ENCODE measurements around the gene MYO19.

Gene MYO19

GRCh38 chr17:36534840-36535668, at the start of gene MYO19, which contains the start of gene PIGW:
TSS of gene MYO19 (minus strand) at chr17:36534868. CDS start at chr17:36532538, 2,330 bp downstream.
TSS of gene PIGW (plus strand) at chr17:36534987. CDS start at chr17:36537102, 2,115 bp downstream.
- peak; percentile 84 to 93 for DNase-seq

- DNase-seq = no peak
Measured at GRCh38 chr17:36583787-36584186, 49.1 kb upstream of the MYO19 start.

DNA sequence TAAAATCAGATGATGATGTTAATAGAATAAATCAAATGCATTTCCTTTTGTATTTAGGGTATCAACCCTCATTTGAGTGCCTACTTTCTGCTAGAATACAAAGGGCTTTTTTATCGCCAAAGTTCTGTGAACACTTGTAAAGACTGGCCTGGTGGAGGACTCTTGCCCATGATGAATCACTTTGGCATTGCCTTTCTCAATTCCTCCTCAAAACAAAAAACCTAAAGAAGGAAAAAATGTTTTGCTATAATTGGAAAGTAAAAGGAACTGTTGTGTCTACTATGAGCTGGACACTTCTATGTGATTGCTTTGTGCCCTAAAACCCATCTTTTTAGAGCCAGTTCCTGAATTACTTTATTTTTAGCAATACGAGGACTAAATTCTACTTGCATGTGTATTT, 44.0 kb upstream of the MYO19 start:
- DNase-seq = no peak

- DNase-seq = no peak
Measured at GRCh38 chr17:36576793-36577192, 42.1 kb upstream of the MYO19 start.

DNA sequence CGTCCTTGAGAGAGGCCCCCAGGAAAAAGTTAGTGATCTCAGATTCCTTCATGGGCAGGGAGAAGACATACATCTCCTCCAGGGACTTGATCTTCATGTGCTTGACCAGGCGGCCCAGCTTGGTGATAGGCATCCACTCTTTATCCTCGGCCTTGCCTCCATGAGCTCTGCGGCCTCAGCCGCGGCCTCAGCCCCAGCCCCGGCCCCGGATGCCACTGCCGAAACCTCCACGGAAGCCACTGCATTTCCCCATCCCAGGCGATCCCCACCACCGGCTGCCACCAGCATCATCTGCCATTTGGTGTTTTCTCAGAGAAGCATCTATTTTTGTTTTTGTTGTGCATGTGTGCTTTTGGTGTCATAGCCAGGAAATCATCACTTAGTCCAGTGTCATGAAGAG, 40.4 kb upstream of the MYO19 start:
- DNase-seq = no peak

DNA sequence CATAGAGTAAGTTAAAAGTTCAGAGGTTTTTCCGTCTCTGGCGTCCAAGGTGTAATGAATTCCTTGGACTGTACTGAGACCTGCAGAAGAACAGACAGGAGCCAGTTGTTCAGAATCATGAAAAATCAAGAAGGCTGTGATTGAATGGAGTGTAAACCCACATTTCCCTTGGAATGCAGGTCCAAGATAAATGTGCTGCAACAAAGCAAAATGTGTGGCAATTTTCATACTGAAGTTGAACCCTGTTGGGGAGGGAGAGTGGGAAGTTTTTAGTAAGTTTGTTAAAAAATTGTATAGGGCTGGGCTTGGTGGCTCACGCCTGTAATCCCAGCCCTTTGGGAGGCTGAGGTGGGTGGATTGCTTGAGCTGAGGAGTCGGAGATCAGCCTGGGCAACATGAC, 31.4 kb upstream of the MYO19 start:
- DNase-seq = no peak

- no peak for DNase-seq
Measured at GRCh38 chr17:36553459-36553858, 18.8 kb upstream of the MYO19 start.

GRCh38 chr17:36550491-36551417, 16.1 kb upstream of the MYO19 start:
- no peak for DNase-seq

- no peak for DNase-seq
Measured at GRCh38 chr17:36547776-36548175, 13.1 kb upstream of the MYO19 start.

DNA sequence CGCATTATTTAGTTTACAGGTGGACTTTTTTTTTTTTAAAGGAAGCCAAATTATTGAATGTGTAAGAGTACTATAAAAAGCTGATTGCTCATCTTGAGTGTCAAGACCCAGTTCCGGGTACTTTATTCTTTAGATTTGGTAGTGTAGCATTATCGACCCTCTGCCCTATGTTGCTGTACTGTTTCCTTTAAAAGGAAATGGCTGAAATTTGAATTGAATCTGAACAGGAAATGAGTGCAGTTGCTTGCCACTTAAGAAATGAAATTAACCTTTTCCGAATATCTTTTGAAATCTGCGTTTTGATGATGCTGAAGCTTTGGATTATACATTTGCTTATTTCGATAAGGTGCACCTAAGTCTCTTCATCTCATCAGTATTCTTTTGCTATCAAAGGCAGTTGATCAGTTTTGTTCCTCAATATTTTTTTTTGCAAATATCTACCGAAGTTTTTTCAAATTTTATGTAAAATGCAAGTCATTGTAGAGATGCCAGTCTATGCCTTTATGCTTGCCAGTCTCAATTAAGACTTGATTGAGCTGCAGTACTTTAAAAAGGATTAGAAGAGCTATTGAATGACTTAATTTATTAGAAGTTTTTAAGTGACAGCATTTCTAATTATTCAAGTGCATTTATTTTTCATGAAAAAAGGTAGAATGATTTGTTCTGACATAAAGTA, 11.9 kb upstream of the MYO19 start:
- no peak for DNase-seq

DNA sequence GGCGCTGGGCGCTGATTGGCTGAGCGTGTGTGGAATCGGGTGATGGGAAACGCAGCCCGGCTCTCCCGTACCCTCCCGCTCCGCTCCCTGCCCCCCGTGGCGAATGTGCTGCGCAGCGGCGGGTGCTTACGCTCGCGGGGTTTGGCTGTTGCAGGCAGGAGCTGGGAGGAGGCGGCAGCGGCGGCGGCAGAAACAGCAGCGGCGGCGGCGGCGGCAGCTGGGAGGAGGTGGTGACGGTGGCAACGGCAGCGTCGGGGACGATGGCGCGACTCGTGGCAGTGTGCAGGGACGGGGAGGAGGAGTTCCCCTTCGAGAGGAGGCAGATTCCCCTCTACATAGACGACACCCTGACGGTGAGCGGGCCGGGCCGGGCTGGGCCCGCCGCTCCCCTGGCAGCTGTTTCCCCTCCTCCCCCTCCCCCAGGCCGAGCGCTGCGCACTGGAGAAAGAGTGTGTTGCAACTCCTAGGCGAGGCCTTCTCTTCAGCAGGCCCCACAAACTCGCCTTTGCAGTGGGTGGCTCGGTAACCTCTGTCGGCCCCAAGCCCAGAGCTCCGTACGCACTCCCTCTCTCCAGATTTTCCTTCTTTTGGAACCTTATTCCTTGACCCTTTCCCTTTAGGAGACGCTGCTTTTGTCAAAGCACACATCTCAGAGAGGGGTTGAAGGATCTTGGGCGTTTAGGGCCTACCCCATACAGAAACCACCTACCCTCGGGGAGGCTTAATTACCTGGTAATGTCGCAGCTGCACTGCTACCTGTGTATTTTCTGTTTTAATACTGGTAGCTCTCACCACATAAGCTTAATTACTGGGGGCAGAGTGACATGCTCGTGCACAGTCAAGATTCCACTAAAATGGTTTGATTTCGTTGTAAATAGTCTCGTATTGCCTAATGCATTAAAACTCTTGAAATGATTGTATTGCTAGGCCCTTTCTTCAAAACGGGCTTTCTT, 11.1 kb upstream of the MYO19 start:
- DNase-seq = peak; percentile 93 to 98

DNA sequence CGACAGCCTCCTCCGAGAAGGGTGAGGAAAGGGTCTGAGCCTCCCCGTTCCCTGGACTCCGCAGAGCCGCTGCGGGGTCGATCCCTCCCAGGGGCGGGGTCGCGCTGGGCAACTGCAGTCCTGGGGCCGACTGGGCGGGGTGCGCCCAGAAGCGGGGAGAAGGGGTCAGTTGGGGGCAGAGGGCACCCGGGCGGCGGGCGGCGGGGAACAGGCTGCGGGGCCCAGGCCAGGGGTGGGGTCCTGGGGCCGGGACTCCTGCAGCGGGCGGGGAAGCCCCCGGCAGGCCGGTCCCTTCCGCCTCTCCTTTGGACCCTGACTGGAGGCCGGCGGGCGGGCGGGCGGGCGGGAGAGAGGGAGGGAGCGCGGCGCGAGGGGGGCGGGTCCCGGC, 10.4 kb upstream of the MYO19 start:
- peak; percentile 81 to 91 for DNase-seq

DNA sequence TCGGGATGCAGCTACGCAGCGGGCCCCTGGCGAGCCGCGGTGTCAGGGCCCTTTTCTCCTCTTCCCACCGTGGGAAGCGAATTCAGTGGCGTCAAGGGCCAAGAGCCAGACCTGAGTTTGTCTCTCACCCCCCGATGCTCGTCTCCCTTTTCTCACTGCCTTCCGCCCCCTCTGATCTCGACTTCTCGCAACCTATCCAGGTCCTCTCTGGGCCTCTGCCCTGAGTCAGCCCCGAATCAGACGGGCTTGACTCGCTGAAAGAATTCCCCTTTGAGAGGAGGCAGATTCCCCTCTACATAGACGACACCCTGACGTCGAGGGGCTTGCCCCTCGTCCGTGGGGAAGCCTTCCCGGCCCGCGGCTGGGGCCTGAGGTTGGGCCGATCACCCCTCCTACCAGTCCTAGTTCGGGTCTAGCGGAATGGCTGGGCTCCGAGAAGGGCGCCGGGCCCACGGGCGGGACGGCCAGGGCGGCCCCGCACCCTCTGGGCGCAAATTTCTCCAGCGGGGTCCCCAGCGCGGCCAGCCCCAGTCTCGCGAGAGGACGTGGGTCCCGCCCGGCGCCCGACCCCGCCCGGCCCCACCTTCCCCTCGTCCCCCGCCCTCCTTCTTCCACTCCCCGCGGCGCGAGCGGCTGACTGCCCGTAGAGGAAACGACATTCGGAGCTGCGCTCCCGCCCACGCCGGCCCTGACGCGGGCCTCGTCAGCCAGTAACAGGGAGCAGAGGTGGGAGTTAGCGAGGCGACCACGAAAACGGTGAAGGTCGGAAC, 9.8 kb upstream of the MYO19 start, which contains the start of gene GGNBP2:
TSS of gene GGNBP2 (plus strand) at position 613 of the 770 bp plus-strand sequence. CDS start 806 bp downstream, outside the sequence.
- peak; percentile 85 to 91 for DNase-seq

DNA sequence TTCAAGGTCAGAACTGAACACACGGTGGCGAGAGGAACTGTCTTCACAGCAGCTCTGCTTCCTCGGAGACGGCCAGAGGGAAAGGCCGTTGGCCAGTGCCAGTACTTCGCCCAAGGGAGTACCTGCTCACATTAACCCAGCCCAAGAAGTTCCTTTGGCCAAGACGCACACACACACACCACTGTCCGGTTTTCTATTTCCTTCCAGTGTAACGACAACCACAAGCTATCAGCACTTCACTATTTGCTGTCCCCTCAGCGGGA, 9.3 kb upstream of the MYO19 start:
- DNase-seq = peak in 1 of 2 experiments; percentile 65

DNA sequence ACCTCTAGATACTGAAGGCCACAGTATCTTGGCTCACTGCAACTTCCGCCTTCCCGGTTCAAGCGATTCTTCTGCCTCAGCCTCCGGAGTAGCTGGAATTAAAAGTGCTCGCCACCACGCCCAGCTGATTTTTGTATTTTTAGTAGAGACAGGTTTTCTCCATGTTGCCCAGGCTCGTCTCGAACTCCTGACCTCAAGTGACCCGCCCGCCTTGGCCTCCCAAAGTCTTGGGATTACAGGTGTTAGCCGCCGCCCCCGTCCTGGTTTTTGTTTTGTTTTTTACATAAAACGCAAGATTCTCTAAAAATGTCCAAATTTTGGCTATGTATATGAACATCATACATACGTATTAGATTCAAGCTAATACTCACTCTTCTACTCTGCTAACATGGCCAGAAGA, 8.1 kb upstream of the MYO19 start:
- no peak for DNase-seq

- no peak for DNase-seq
Measured at GRCh38 chr17:36540696-36541095, 6.0 kb upstream of the MYO19 start.

GRCh38 chr17:36535669-36536081, 1.0 kb upstream of the MYO19 start:
- DNase-seq = no peak

DNA sequence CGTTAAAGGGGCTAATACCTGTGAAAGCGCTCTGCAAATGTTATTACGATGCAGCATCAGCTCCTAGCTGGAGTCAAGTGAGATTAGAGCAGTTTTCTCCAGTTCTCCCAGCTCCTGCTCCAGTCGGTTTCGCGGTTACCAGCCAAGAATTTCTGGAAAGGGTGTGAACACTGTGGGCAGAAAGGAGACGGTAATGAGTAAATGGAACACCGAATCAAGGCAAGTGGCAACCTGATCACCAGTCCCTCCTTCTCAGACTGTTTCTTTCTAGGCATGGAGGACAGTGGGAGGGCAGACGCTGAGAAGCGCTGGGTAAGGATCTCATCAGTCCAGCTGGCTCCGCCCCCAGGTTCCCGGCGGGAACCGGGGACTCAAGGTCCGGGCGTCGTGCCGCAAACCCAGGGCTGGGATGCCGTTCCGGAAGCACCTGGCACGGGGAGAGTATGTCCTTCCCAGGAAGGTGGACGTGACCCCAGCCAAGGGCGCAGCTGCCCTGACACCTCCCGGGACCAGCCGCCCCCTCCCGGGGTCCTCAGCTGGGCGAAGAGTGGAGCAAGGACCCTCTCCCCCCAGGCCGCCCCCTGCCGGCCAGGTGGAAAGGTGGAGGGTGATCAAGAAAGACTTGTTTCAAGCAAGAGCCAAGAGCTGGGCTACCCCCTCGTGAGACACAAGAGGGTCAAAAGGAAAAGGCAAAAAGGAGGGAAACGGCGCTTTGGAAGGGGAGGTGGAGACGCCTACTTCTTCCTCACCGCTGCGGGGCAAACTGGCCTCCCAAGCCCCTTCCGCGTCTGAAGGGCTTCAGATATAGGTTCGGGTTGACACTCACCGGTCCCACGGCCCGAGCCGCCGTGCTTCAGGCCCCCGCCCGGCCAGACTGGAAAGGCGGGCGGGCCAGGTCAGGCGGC, 481 bp downstream of the MYO19 start:
- DNase-seq = peak; percentile 53 to 79

DNA sequence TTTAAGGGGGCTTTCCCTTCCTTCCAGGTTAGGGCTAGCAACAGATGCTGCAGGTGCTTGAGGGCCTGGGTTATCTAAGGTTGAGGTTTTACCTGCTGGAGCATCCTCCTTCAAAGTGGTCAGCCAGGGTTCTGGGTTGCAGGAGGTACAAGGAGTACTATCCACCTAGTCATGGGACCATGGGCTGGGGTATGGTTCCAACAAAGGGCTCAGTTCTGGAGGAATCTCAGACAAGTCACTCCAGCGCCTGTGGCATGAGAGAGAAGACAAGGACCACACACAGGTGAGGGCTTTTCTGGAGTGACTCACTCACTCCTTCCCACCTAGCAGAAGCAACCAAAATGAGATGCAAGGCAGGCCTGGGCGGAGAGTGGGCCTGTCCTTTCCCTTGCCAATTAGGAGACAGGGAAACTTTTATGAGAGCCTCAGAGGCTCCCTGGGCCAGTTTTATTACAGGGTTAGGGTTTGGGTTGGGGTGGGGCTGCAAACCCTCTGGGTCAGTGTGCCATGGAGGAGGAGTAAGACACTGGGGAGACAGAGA, 2.2 kb downstream of the MYO19 start:
- DNase-seq = no peak

- no peak for DNase-seq
Measured at GRCh38 chr17:36529121-36529520, 5.5 kb downstream of the MYO19 start.
